SKM-1 treated with dmso at 0.1 percent for 144 hours (cell line): ENCODE measurements around the gene SP1.
"Not testable (repeated sequence)": the region's sequence is repeated elsewhere in the genome, so short reads cannot be mapped to it uniquely, and the experiment has no call there.

Experiments
- DNase-seq: peaks from one replicate; lab custom pipeline; 2025; ENCODE audit not compliant: unreplicated experiment; lab: John Stamatoyannopoulos, UW

Gene SP1

GRCh38 chr12:53358836-53359419, 21.0 kb upstream of the SP1 start:
- DNase-seq: no peak

GRCh38 chr12:53361638-53362037, 18.3 kb upstream of the SP1 start:
- DNase-seq: not testable (repeated sequence)

- peak; percentile 14 for DNase-seq
Observed at GRCh38 chr12:53365245-53365904, 14.6 kb upstream of the SP1 start.

- not testable (repeated sequence) for DNase-seq
Observed at GRCh38 chr12:53373554-53374133, 6.3 kb upstream of the SP1 start.

GRCh38 chr12:53374277-53374676, 5.7 kb upstream of the SP1 start:
- DNase-seq: not testable (repeated sequence)

- DNase-seq: no peak
Observed at GRCh38 chr12:53376747-53377146, 3.2 kb upstream of the SP1 start.

GRCh38 chr12:53378222-53378621, 1.8 kb upstream of the SP1 start:
- no peak for DNase-seq

GRCh38 chr12:53378724-53379388, 1.1 kb upstream of the SP1 start:
- no peak for DNase-seq

GRCh38 chr12:53379389-53380103, 430 bp upstream of the SP1 start:
- DNase-seq: peak; percentile 100

- DNase-seq: no peak
Observed at GRCh38 chr12:53380794-53381730, 1.1 kb downstream of the SP1 start.

- no peak for DNase-seq
Observed at GRCh38 chr12:53381731-53382630, 2.0 kb downstream of the SP1 start.

- DNase-seq: no peak
Observed at GRCh38 chr12:53383258-53383657, 3.3 kb downstream of the SP1 start.

GRCh38 chr12:53386381-53386780, 6.4 kb downstream of the SP1 start:
- DNase-seq: not testable (repeated sequence)

GRCh38 chr12:53388932-53389331, 9.0 kb downstream of the SP1 start:
- DNase-seq: no peak

- DNase-seq: no peak
Observed at GRCh38 chr12:53389702-53390101, 9.7 kb downstream of the SP1 start.

GRCh38 chr12:53391724-53392123, 11.7 kb downstream of the SP1 start:
- DNase-seq: no peak

GRCh38 chr12:53399896-53400295, 19.9 kb downstream of the SP1 start:
- no peak for DNase-seq

- not testable (repeated sequence) for DNase-seq
Observed at GRCh38 chr12:53402351-53402750, 22.4 kb downstream of the SP1 start.

- no peak for DNase-seq
Observed at GRCh38 chr12:53402871-53403270, 22.9 kb downstream of the SP1 start.
